NCI-H2227 (cell line): ENCODE measurements around the gene TRAT1.

ENCODE experiments used
- DNase-seq: peaks from one replicate; lab custom pipeline; 2025; ENCODE audit not compliant: unreplicated experiment; lab: John Stamatoyannopoulos, UW

The TRAT1 gene

GRCh38 chr3:108849075-108849474 lies 26.5 kb downstream of the TRAT1 start:
- no peak for DNase-seq

- DNase-seq = no peak
Observed at GRCh38 chr3:108861401-108861800, 38.8 kb downstream of the TRAT1 start.

- DNase-seq = no peak
Observed at GRCh38 chr3:108862865-108863798, 40.5 kb downstream of the TRAT1 start.

GRCh38 chr3:108863799-108864135 lies 41.2 kb downstream of the TRAT1 start:
- DNase-seq = no peak

DNA sequence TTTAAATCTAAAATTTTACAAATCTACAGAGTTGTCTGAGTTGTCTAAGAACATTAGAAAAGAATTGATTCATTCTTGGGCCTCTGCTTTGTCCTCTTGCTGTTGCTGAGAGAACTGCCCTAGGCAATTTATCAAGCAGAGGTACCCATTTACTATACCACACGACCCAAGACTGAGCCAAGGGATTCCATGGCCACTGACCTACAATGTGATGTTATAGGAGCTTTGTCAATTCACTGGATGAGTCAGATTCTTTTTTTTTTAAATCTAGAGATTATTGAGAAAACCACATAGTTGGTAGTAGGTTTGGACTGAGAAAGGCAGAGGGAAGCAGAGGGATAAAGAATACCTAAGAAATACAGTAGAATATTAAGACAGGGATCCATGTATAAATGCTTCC lies 55.3 kb downstream of the TRAT1 start:
- no peak for DNase-seq

DNA sequence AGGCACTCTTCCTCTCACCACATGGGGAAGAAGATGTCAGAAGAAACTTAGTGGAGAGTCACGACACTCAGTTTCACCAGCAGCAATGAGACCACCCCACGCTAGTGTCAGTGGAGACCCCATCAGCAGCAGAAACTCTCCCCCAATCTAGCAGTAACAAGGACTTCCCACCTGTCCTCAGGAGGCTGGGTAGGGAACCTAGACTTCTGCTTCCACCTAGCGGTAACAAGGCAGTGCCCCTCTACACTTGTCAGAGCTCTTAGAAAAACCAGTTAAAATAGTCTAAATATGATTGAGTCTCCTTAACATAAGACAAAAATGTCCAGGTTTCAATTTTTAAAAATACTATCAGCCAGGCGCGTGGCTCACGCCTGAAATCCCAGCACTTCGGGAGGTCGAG lies 57.3 kb downstream of the TRAT1 start:
- DNase-seq = no peak

DNA sequence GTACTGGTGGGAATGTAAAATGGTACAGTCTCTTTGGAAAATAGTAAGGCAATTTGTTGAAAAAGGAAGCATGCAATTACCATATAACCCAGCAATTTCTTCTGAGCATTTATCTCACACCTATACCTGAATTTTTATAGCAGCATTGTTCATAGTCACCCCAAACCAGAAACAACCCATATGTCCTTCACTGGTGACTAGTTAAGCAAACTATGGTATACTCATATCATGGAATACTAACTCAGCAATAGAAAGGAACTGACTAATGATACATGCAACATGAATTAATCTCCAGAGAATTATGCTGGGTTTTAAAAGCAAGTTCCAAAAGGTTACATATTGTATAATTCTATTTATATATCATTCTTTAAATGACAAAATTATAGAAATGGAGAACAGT lies 60.2 kb downstream of the TRAT1 start:
- DNase-seq = no peak

GRCh38 chr3:108883373-108883772 lies 60.8 kb downstream of the TRAT1 start:
- DNase-seq = no peak

- DNase-seq = no peak
Observed at GRCh38 chr3:108887121-108887520, 64.5 kb downstream of the TRAT1 start.

GRCh38 chr3:108887777-108888176 lies 65.2 kb downstream of the TRAT1 start:
- DNase-seq = no peak

DNA sequence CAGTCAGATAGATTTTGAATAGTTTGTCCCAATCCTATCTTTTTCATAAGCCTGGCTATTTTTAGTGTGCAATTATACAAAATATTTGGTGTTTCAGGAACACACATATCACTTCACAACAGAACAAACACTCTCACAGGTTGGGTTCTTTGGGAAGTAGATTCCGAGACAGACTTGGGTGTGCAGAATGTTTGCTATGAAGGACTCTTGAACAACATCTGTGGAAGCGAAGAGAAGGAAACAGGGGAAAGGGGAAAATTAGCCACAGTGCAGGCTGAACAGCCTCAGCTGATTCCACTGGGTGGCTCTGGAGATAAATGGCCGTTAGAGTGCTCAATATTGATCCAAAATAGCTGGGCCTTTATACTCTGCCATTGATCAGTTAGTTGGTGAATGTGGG lies 69.2 kb downstream of the TRAT1 start:
- no peak for DNase-seq

DNA sequence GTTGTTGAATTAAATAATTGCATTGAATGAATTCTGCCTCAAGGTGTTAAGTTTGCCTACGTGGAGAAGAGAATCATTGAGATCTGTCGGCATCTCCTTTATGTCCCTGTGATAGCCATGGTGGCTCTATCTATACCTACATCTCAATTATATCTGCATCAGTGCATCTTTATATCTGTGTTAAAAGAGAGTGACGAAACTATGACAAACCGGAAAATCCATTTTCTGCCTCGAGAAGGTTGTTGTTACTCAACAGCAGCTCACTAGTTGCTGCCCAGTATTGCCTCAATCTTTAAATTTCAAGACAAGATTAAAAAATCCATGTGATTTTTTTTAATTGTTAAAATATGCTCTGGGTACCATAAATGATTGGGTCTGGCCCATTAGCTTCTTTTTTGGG lies 72.4 kb downstream of the TRAT1 start:
- DNase-seq = no peak

- DNase-seq = no peak
Observed at GRCh38 chr3:108897883-108898282, 75.3 kb downstream of the TRAT1 start.

DNA sequence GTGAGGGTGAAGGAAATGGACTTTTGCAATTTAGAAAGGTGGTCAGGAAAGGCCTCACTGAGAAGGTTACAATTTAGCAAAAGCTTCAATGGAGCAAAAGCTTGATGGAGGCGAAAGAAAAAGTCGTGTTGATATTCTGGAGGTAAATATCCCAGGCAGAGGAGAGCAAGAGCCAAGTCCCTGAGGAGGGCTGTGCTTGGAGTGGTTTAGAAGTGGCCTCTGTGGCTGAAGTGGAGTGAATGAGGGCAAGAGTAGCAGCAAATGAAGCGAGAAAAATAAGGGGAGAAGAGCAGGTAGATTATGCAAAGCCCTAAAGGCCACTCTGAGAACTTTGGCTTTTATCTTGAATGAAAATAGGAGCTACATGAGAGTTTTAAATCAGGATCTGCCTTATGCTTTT lies 76.9 kb downstream of the TRAT1 start:
- no peak for DNase-seq
